Esophagus squamous epithelium (tissue), 5 donors: ENCODE data around the gene FYN. TPM values are rescaled to one million over a fixed set of nuclear protein-coding genes. Genes with fewer than 3 reads are reported as not detected.

Experiments
- DNase-seq: peaks from one replicate; lab custom pipeline; 2025; lab: John Stamatoyannopoulos, UW
- H3K27ac ChIP-seq, 4 donors: fragments of 200-600 bp; sonication (generic); one replicate each; pipeline ENCODE4 v1.5.1; 2016 to 2019; ENCODE audit warnings: mild to moderate bottlenecking in 1 of 4
- H3K27me3 ChIP-seq, 4 donors: fragments of 200-600 bp; sonication (generic); 1 replicate in 3 of 4; 2 replicates in 1 of 4; pipeline versions ENCODE4 v1.5.1 to v1.6.0; 2017 to 2021; ENCODE audit warnings: antibody characterized with exemption in 1 of 4
- H3K36me3 ChIP-seq, 3 donors: fragments of 200-600 bp; sonication (generic); one replicate each; pipeline ENCODE4 v1.5.1; 2016 to 2019
- H3K4me1 ChIP-seq, 3 donors: fragments of 200-600 bp; sonication (generic); one replicate each; pipeline ENCODE4 v1.5.1; 2017 to 2019
- H3K4me3 ChIP-seq, 4 donors: fragments of 200-600 bp; sonication (generic); 1 replicate in 3 of 4; 2 replicates in 1 of 4; pipeline ENCODE4 v1.5.1; 2016 to 2019; ENCODE audit warnings: mild to moderate bottlenecking in 2 of 4, moderate library complexity in 1 of 4
- H3K9me3 ChIP-seq, 3 donors: fragments of 200-600 bp; sonication (generic); one replicate each; pipeline ENCODE4 v1.5.1; 2016 to 2019
- POLR2A ChIP-seq, 4 donors: fragments of 450-650 bp; IDR thresholded peaks; one replicate each; pipeline ENCODE4 v1.6.1; 2017; ENCODE audit warnings: antibody characterized with exemption in 4 of 4, mild to moderate bottlenecking in 4 of 4, moderate library complexity in 3 of 4
- WGBS, 2 donors: methylation state at CpG; one replicate each; pipeline ENCODE4 v1.1.5; 2018; 5-methylcytosine and 5-hydroxymethylcytosine counted together
- intact Hi-C: fragments of 100-400 bp; cut with DNase I; formaldehyde crosslinking; loops from one replicate; pipeline ENCODE4 v1.15.0; 2022
- total RNA-seq, 4 donors: library from RNA; depleted of rRNA; stranded (reverse); fragments of >200 nt; gene quantifications; one replicate each; pipeline ENCODE4 v1.1.0, GENCODE V29; 2016
- TF ChIP-seq, protein P1 (sequence below), 6 experiments: fragments of 450-650 bp in 4 of 6; fragments of 200-600 bp in 2 of 6; sonication (generic) in 2 of 6; IDR thresholded peaks; one replicate each; pipeline ENCODE4 v1.5.1; 2016 to 2019; ENCODE audit warnings: antibody characterized with exemption in 6 of 6, mild to moderate bottlenecking in 4 of 6, moderate library complexity in 4 of 6
- donor health status: DM: yes; HTN: yes; CAD: no.

The FYN gene
- total RNA-seq, 4 donors from 2014 or later = 11.8 to 54.6 (median 21.4) TPM

DNA sequence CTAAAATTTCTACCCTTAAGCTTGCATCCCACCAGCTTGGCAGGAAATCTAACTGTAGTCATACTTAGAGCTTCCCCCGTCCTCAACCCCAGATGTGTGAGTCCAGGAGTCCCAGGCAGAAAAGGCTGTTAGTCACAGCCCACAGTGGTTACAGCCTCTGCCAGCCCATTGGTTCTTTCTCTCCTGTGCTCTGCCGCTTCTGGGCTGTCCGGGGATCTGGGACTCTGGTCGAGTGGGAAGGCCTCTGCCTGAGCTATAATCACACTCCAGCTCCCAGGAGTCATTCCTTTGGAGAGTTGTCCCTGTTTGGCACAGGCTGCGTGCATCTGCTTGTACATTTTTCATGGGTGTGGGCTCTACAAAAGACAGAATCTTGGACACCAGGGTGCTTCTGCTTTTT is 45.6 kb upstream of the FYN start:
- Histone ChIP-seq H3K4me1 (peaks cover 0 to 5% (median 0%) of the 10 kb centered on the region in 3 donors), H3K27me3 (no peaks in the 10 kb centered on the region), H3K36me3 (no peaks in the 10 kb centered on the region), H3K27ac (no peak overlapping the region), H3K9me3 (no peaks in the 10 kb centered on the region), H3K4me3 (no peak overlapping the region)
- no peak for TF ChIP-seq POLR2A (IDR thresholded peaks at IDR 0.05)
- TF ChIP-seq, protein P1, sequence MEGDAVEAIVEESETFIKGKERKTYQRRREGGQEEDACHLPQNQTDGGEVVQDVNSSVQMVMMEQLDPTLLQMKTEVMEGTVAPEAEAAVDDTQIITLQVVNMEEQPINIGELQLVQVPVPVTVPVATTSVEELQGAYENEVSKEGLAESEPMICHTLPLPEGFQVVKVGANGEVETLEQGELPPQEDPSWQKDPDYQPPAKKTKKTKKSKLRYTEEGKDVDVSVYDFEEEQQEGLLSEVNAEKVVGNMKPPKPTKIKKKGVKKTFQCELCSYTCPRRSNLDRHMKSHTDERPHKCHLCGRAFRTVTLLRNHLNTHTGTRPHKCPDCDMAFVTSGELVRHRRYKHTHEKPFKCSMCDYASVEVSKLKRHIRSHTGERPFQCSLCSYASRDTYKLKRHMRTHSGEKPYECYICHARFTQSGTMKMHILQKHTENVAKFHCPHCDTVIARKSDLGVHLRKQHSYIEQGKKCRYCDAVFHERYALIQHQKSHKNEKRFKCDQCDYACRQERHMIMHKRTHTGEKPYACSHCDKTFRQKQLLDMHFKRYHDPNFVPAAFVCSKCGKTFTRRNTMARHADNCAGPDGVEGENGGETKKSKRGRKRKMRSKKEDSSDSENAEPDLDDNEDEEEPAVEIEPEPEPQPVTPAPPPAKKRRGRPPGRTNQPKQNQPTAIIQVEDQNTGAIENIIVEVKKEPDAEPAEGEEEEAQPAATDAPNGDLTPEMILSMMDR (IDR thresholded peaks at IDR 0.05) = no peak
- WGBS, 2 donors = 42 to 59% methylated on average over 4 of the region's 5 CpGs
- DNase-seq = no peak
- intact Hi-C loops = no loop called here

DNA sequence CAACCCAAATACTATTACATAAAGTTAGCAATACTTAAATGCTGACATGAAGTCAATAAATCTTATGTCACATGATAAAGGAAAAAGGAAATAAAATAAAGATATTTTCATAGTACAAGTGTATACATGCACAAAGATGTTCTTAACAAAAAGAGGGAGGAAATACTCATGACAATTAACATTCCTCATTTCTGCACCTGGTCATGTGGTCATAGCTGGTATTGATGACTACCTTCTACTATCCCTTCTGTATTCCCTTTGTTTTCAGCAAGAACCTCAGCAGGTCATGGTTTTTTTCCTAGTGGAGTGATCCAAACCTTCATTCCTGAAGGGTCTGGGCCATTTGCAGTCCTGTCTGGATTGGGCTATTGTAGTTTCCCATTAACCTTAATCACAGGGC is 43.5 kb upstream of the FYN start:
- Histone ChIP-seq H3K4me1 (no peaks in the 10 kb centered on the region), H3K36me3 (no peaks in the 10 kb centered on the region), H3K9me3 (no peaks in the 10 kb centered on the region), H3K27ac (no peak overlapping the region), H3K4me3 (no peak overlapping the region), H3K27me3 (no peaks in the 10 kb centered on the region)
- TF ChIP-seq, protein P1 (IDR thresholded peaks at IDR 0.05) = no peak
- no peak for TF ChIP-seq POLR2A (IDR thresholded peaks at IDR 0.05)
- intact Hi-C loops = no loop called here
- DNase-seq = no peak

DNA sequence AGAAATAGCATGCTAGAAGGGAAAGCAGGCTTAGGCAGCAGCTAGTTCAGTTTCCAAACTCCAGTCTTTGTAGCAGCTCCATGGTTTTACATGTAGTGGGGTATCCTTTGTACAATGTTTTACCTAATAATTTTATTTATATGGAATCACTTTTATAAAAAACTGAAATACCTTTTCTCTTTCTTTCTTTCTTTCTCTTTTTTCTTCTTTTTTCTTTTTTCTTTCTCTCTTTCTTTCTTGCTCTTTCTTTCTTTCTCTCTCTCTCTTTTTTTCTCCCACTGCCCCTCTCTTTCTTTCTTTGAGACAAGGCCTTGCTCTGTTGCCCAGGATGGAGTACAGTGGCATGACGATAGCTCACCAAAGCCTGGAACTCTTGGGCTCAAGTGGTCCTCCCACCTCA is 41.4 kb upstream of the FYN start:
- no peaks in the 10 kb centered on the region for H3K36me3 ChIP-seq
- 94 to 100% methylated on average over 1 of the region's 1 CpG for WGBS, 2 donors
- intact Hi-C loops = no loop called here
- no peaks in the 10 kb centered on the region for H3K27me3 ChIP-seq
- no peak for TF ChIP-seq POLR2A (IDR thresholded peaks at IDR 0.05)
- TF ChIP-seq, protein P1 (IDR thresholded peaks at IDR 0.05) = no peak
- H3K4me1 ChIP-seq = no peaks in the 10 kb centered on the region
- no peak for DNase-seq
- no peak overlapping the region for H3K27ac ChIP-seq
- no peak overlapping the region for H3K4me3 ChIP-seq
- no peaks in the 10 kb centered on the region for H3K9me3 ChIP-seq

DNA sequence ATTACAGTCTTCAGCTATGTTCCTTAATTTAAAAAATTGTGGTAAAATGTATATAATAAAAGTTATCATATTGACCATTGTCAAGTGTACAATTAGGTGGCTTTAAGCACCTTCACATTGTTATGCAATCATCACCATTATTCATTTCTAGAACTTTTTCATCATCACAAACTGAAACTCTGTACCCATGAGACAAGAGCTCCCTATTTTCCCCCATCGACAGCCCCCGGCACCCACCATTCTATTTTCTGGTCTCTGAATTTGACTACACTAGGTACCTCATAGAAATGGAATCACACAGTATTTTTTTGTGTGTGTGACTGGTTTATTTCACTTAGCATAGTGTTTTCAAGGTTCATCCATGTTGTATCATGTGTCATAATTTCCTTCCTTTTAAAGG is 39.7 kb upstream of the FYN start:
- no peaks in the 10 kb centered on the region for H3K27me3 ChIP-seq
- H3K4me3 ChIP-seq = no peak overlapping the region
- no peaks in the 10 kb centered on the region for H3K4me1 ChIP-seq
- WGBS, 2 donors = 69 to 87% methylated on average over 2 of the region's 2 CpGs
- no peak overlapping the region for H3K27ac ChIP-seq
- no peaks in the 10 kb centered on the region for H3K9me3 ChIP-seq
- TF ChIP-seq POLR2A (IDR thresholded peaks at IDR 0.05) = no peak
- TF ChIP-seq, protein P1 (IDR thresholded peaks at IDR 0.05) = no peak
- intact Hi-C loops = no loop called here
- H3K36me3 ChIP-seq = no peaks in the 10 kb centered on the region
- DNase-seq = no peak

DNA sequence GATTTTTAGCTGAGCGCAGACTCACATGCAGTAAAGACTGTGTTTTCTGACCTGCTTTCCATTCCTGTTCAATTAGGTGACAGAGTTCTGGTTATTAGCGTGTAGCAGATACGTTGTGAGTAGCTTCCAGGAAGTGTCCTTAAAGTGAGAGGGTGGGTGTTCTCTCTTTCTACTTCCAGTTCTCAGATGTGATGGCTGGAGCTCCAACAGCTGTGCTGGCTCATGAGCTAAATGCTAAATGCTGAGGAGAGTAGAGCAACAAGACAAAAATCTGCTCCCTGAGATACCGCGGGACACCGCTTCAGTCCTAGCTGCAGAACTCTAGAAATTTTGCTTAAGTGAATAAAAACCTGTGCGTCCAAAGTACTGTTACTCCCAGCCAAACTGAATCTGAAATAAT is 38.2 kb upstream of the FYN start:
- TF ChIP-seq, protein P1 (IDR thresholded peaks at IDR 0.05) = no peak
- TF ChIP-seq POLR2A (IDR thresholded peaks at IDR 0.05) = no peak
- Histone ChIP-seq H3K27ac (no peak overlapping the region), H3K9me3 (no peaks in the 10 kb centered on the region), H3K36me3 (no peaks in the 10 kb centered on the region), H3K4me3 (no peak overlapping the region), H3K4me1 (no peaks in the 10 kb centered on the region), H3K27me3 (no peaks in the 10 kb centered on the region)
- no peak for DNase-seq
- WGBS, 2 donors = 71 to 86% methylated on average over 7 of the region's 7 CpGs
- intact Hi-C loops = no loop called here
